Fibroblast of lung (primary cell): Measurements from ENCODE around the gene MYRIP. TPM values are rescaled to one million over a fixed set of nuclear protein-coding genes. Genes with fewer than 3 reads are reported as not detected.

ENCODE experiments used
- DNase-seq, 2 donors: peaks; one replicate each; pipeline versions ENCODE4 v3.0.0 to v3.0.0-alpha.2; 2010; ENCODE audit warnings: low read depth in 2 of 2
- H2AFZ ChIP-seq: 2 replicates; pipeline ENCODE4 v1.5.1; 2012; ENCODE audit warnings: low read length, control low read depth, inconsistent platforms
- H3K27ac ChIP-seq: 2 replicates; pipeline ENCODE4 v1.5.1; 2011; ENCODE audit warnings: low read length, control low read depth; ENCODE audit not compliant: insufficient read depth
- H3K27me3 ChIP-seq: 2 replicates; pipeline ENCODE4 v1.5.1; 2011; ENCODE audit warnings: mild to moderate bottlenecking, low read length; ENCODE audit not compliant: control insufficient read depth, insufficient read depth
- H3K36me3 ChIP-seq: 2 replicates; pipeline ENCODE4 v1.5.1; 2011; ENCODE audit warnings: low read length; ENCODE audit not compliant: control insufficient read depth, insufficient read depth
- H3K4me1 ChIP-seq: 2 replicates; pipeline ENCODE4 v1.5.1; 2011; ENCODE audit warnings: low read length; ENCODE audit not compliant: control insufficient read depth, insufficient read depth; ENCODE audit errors: extremely low read depth
- H3K4me2 ChIP-seq: 2 replicates; pipeline ENCODE4 v1.5.1; 2011; ENCODE audit warnings: low read length, control low read depth; ENCODE audit not compliant: insufficient read depth; ENCODE audit errors: extremely low read depth
- H3K4me3 ChIP-seq, 4 experiments: fragments of 200-600 bp in 1 of 4; sonication (generic) in 1 of 4; replicated peaks in 1 of 4; 2 replicates each; pipeline ENCODE4 v1.5.1; 2011 to 2016; ENCODE audit warnings: low read length in 4 of 4, low read depth in 3 of 4, mild to moderate bottlenecking in 3 of 4, control low read depth in 2 of 4, inconsistent platforms in 1 of 4, mixed read lengths in 1 of 4; ENCODE audit not compliant: insufficient read depth in 1 of 4; ENCODE audit errors: control extremely low read depth in 1 of 4
- H3K79me2 ChIP-seq: 2 replicates; pipeline ENCODE4 v1.5.1; 2012; ENCODE audit warnings: mild to moderate bottlenecking, low read length, inconsistent platforms; ENCODE audit not compliant: control insufficient read depth, insufficient read depth
- H3K9ac ChIP-seq: 2 replicates; pipeline ENCODE4 v1.5.1; 2011; ENCODE audit warnings: mild to moderate bottlenecking, low read length, control low read depth; ENCODE audit not compliant: insufficient read depth
- H3K9me3 ChIP-seq: 2 replicates; pipeline ENCODE4 v1.5.1; 2012; ENCODE audit warnings: low read depth, low read length; ENCODE audit not compliant: control insufficient read depth, insufficient read depth
- H4K20me1 ChIP-seq: 2 replicates; pipeline ENCODE4 v1.5.1; 2011; ENCODE audit warnings: low read length; ENCODE audit not compliant: control insufficient read depth, insufficient read depth; ENCODE audit errors: extremely low read depth
- EZH2 ChIP-seq: IDR thresholded peaks from 2 replicates; pipeline ENCODE4 v1.5.1; 2012; ENCODE audit warnings: low read length, control low read depth, mild to moderate bottlenecking; ENCODE audit errors: missing control alignments
- polyA plus RNA-seq, 2 donors: library from polyadenylated mRNA; depleted of rRNA in 1 of 2; stranded (reverse) in 1 of 2; unstranded in 1 of 2; fragments of >200 nt; gene quantifications; 2 replicates each; pipeline ENCODE4 v1.2.1, GENCODE V29; 2011 to 2012; ENCODE audit warnings: missing spikeins in 1 of 2
- total RNA-seq: library from RNA; depleted of rRNA; stranded (reverse); fragments of >200 nt; gene quantifications from 2 replicates; pipeline ENCODE4 v1.2.1, GENCODE V29; 2014
- TF ChIP-seq, protein P1 (sequence below), 2 donors: IDR thresholded peaks in 1 of 2; conservative IDR thresholded peaks in 1 of 2; 1 replicate in 1 of 2; 2 replicates in 1 of 2; pipeline ENCODE4 v1.5.1; 2011 to 2012; ENCODE audit warnings: low read length in 2 of 2, control low read depth in 1 of 2, inconsistent platforms in 1 of 2, low read depth in 1 of 2, mild to moderate bottlenecking in 1 of 2

Gene MYRIP
- total and polyA plus RNA-seq, 2 donors (not counting 1 experiment from before 2014, with no cell fraction given): 0.02 TPM; not detected in 1

DNA sequence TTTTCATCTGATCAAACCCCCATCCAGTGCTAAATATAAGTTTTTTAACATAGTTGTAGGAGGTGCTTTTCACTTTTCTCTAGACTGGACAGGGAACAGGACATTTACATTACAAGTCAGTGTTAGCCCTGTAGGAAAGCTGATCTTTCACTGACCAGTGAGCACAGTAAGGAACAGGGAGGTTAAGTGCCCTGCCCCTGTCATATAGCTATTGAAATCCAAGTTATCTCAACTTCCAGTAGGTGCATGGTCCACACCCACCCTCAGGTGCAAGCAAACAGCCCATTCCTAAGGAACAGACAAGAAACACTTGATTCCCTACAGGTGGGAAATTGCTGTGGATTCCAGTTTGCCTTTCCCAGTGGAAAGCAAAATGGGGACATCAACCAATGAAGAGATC is 421.0 kb downstream of the MYRIP start:
- Histone ChIP-seq H3K4me3 (no peak overlapping the region), H3K9ac (no peak overlapping the region), H3K79me2 (no peaks in the 10 kb centered on the region), H3K36me3 (no peaks in the 10 kb centered on the region), H3K4me2 (no peak overlapping the region), H3K27ac (no peak overlapping the region), H3K9me3 (no peaks in the 10 kb centered on the region), H3K4me1 (no peaks in the 10 kb centered on the region), H3K27me3 (no peaks in the 10 kb centered on the region), H4K20me1 (no peaks in the 10 kb centered on the region), H2AFZ (no peak overlapping the region)
- TF ChIP-seq EZH2: no peak
- TF ChIP-seq, protein P1, sequence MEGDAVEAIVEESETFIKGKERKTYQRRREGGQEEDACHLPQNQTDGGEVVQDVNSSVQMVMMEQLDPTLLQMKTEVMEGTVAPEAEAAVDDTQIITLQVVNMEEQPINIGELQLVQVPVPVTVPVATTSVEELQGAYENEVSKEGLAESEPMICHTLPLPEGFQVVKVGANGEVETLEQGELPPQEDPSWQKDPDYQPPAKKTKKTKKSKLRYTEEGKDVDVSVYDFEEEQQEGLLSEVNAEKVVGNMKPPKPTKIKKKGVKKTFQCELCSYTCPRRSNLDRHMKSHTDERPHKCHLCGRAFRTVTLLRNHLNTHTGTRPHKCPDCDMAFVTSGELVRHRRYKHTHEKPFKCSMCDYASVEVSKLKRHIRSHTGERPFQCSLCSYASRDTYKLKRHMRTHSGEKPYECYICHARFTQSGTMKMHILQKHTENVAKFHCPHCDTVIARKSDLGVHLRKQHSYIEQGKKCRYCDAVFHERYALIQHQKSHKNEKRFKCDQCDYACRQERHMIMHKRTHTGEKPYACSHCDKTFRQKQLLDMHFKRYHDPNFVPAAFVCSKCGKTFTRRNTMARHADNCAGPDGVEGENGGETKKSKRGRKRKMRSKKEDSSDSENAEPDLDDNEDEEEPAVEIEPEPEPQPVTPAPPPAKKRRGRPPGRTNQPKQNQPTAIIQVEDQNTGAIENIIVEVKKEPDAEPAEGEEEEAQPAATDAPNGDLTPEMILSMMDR (conservative IDR thresholded peaks at IDR 0.05 in 1 of 2, IDR thresholded peaks at IDR 0.05 in 1 of 2; ENCODE audit: low read depth in 1 of 2, low read length in 2 of 2): no peak
- no peak for DNase-seq

DNA sequence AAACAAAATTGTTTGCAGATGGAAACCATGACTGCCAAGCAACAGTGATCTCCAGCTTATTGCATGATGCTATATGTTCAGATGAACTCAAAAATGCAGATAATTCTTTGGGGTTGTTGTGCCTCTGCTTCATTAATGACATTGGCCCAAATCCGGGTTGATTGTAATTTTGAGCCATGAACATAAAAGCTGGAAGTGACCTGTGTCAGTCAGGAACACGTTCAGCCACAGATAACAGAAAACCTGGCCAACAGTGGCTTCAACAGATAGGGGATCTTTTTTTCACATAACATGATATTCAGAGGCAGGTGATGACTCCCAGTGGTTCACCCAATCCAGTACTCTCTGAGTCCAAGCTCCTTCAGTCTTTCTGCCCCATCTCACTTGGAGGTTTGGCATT is 423.2 kb downstream of the MYRIP start:
- H4K20me1 ChIP-seq: no peaks in the 10 kb centered on the region
- H3K27me3 ChIP-seq: no peaks in the 10 kb centered on the region
- H2AFZ ChIP-seq: no peak overlapping the region
- DNase-seq: no peak
- no peak overlapping the region for H3K4me3 ChIP-seq
- no peaks in the 10 kb centered on the region for H3K79me2 ChIP-seq
- H3K9ac ChIP-seq: no peak overlapping the region
- H3K36me3 ChIP-seq: no peaks in the 10 kb centered on the region
- no peak overlapping the region for H3K4me2 ChIP-seq
- H3K4me1 ChIP-seq: no peaks in the 10 kb centered on the region
- no peak overlapping the region for H3K27ac ChIP-seq
- no peaks in the 10 kb centered on the region for H3K9me3 ChIP-seq
- TF ChIP-seq EZH2: no peak
- TF ChIP-seq, protein P1 (conservative IDR thresholded peaks at IDR 0.05 in 1 of 2, IDR thresholded peaks at IDR 0.05 in 1 of 2; ENCODE audit: low read depth in 1 of 2, low read length in 2 of 2): no peak

DNA sequence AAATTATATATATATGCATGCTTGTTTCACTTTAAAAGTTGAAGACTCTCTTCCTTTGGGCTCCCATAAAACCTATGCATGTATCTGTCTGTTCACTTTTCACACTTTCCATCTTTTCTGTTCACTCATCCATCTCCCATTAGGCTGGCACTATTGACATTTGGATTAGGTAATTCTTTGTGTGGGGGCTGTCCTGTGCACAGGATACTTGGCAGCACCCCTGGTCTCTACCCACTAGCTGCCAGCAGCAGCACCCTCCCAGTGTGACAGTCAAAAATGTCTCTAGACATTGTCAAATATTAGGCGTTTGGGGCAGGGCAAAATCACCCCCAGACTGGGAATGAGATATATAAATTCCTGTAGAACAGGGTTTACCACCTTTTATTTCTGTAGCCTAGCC is 427.8 kb downstream of the MYRIP start:
- no peaks in the 10 kb centered on the region for H3K27me3 ChIP-seq
- no peak overlapping the region for H3K4me3 ChIP-seq
- H3K9ac ChIP-seq: no peak overlapping the region
- H3K4me2 ChIP-seq: no peak overlapping the region
- no peaks in the 10 kb centered on the region for H4K20me1 ChIP-seq
- H3K27ac ChIP-seq: no peak overlapping the region
- TF ChIP-seq, protein P1 (conservative IDR thresholded peaks at IDR 0.05 in 1 of 2, IDR thresholded peaks at IDR 0.05 in 1 of 2; ENCODE audit: low read depth in 1 of 2, low read length in 2 of 2): no peak
- TF ChIP-seq EZH2: no peak
- H3K36me3 ChIP-seq: no peaks in the 10 kb centered on the region
- no peaks in the 10 kb centered on the region for H3K79me2 ChIP-seq
- no peak overlapping the region for H2AFZ ChIP-seq
- no peaks in the 10 kb centered on the region for H3K9me3 ChIP-seq
- no peaks in the 10 kb centered on the region for H3K4me1 ChIP-seq
- DNase-seq: no peak
